Liver (tissue), 3 donors: ENCODE results near the gene FBXW10.
"Not testable (repeated sequence)": the region's sequence is repeated elsewhere in the genome, so short reads cannot be mapped to it uniquely, and the experiment has no call there.

Experiments used
- EGR1 ChIP-seq, 2 donors: IDR thresholded peaks; 2 replicates each; pipeline ENCODE4 v1.6.1; 2016 to 2018; ENCODE audit warnings: antibody characterized with exemption in 2 of 2, low read depth in 2 of 2
- HNF4G ChIP-seq: IDR thresholded peaks from 2 replicates; pipeline ENCODE4 v1.6.1; 2016; ENCODE audit warnings: antibody characterized with exemption
- RAD21 ChIP-seq, 2 donors: IDR thresholded peaks; 2 replicates each; pipeline ENCODE4 v1.6.1; 2016; ENCODE audit warnings: antibody characterized with exemption in 2 of 2, mild to moderate bottlenecking in 2 of 2
- SP1 ChIP-seq: IDR thresholded peaks from 2 replicates; pipeline ENCODE4 v1.6.1; 2018; ENCODE audit warnings: antibody characterized with exemption, mild to moderate bottlenecking
- TF ChIP-seq, protein P1 (sequence below): IDR thresholded peaks from 2 replicates; pipeline ENCODE4 v1.6.1; 2016; ENCODE audit warnings: antibody characterized with exemption, mild to moderate bottlenecking
- TF ChIP-seq, protein P2 (sequence below): fragments of 150-350 bp; IDR thresholded peaks from 2 replicates; pipeline ENCODE4 v1.5.1; 2017; ENCODE audit warnings: improper control_type of control experiment, low read depth, low read length; ENCODE audit not compliant: missing input control
- TF ChIP-seq, protein P3 (sequence below): IDR thresholded peaks from 2 replicates; pipeline ENCODE4 v1.6.1; 2016; ENCODE audit warnings: antibody characterized with exemption
- donor health status: healthy.
- donor health status: healthy.

DNA sequence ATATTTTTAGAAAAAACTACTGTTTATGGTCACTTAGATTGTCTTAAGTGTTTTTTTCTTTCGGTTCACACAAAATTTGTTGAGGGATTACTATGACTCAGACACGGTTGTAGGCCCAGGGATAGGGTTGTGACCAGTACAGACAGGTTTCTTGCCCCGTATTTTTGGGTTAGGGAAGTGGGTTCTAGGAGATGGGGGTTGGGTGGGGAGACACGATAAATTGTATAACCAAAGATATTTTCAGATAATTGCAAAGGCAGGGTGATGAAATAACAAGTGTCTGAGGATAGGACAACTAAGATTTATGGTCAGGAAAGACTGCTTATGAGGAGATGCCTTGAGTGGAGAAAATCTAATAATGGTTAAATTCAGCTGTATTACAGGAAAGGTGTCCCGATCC is 38.0 kb downstream of the FBXW10 start:
- TF ChIP-seq SP1; HNF4G; EGR1 (IDR thresholded peaks at IDR 0.05; ENCODE audit: low read depth in 2 of 2); RAD21 (IDR thresholded peaks at IDR 0.05): not testable (repeated sequence)
- TF ChIP-seq, protein P1, sequence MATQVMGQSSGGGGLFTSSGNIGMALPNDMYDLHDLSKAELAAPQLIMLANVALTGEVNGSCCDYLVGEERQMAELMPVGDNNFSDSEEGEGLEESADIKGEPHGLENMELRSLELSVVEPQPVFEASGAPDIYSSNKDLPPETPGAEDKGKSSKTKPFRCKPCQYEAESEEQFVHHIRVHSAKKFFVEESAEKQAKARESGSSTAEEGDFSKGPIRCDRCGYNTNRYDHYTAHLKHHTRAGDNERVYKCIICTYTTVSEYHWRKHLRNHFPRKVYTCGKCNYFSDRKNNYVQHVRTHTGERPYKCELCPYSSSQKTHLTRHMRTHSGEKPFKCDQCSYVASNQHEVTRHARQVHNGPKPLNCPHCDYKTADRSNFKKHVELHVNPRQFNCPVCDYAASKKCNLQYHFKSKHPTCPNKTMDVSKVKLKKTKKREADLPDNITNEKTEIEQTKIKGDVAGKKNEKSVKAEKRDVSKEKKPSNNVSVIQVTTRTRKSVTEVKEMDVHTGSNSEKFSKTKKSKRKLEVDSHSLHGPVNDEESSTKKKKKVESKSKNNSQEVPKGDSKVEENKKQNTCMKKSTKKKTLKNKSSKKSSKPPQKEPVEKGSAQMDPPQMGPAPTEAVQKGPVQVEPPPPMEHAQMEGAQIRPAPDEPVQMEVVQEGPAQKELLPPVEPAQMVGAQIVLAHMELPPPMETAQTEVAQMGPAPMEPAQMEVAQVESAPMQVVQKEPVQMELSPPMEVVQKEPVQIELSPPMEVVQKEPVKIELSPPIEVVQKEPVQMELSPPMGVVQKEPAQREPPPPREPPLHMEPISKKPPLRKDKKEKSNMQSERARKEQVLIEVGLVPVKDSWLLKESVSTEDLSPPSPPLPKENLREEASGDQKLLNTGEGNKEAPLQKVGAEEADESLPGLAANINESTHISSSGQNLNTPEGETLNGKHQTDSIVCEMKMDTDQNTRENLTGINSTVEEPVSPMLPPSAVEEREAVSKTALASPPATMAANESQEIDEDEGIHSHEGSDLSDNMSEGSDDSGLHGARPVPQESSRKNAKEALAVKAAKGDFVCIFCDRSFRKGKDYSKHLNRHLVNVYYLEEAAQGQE = not testable (repeated sequence)
- TF ChIP-seq, protein P2, sequence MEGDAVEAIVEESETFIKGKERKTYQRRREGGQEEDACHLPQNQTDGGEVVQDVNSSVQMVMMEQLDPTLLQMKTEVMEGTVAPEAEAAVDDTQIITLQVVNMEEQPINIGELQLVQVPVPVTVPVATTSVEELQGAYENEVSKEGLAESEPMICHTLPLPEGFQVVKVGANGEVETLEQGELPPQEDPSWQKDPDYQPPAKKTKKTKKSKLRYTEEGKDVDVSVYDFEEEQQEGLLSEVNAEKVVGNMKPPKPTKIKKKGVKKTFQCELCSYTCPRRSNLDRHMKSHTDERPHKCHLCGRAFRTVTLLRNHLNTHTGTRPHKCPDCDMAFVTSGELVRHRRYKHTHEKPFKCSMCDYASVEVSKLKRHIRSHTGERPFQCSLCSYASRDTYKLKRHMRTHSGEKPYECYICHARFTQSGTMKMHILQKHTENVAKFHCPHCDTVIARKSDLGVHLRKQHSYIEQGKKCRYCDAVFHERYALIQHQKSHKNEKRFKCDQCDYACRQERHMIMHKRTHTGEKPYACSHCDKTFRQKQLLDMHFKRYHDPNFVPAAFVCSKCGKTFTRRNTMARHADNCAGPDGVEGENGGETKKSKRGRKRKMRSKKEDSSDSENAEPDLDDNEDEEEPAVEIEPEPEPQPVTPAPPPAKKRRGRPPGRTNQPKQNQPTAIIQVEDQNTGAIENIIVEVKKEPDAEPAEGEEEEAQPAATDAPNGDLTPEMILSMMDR = not testable (repeated sequence)
- TF ChIP-seq, protein P3, sequence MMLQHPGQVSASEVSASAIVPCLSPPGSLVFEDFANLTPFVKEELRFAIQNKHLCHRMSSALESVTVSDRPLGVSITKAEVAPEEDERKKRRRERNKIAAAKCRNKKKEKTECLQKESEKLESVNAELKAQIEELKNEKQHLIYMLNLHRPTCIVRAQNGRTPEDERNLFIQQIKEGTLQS = not testable (repeated sequence)
